ENCODE measurements around the gene MECR. TPM values are rescaled to one million over a fixed set of nuclear protein-coding genes. Genes with fewer than 3 reads are reported as not detected.

Gene MECR
- total RNA-seq, 1 donor from 2014 or later, result 22.5 TPM

- Mint-ChIP-seq H3K9me3 (ENCODE audit: unreplicated experiment) (no peaks in the 10 kb centered on the region), H3K27me3 (ENCODE audit: unreplicated experiment) (peaks cover 14% of the 10 kb centered on the region), H3K36me3 (ENCODE audit: unreplicated experiment) (no peaks in the 10 kb centered on the region), H3K27ac (ENCODE audit: unreplicated experiment) (peak overlapping the region; percentile 93), H3K4me3 (ENCODE audit: unreplicated experiment) (peak overlapping the region; percentile 97), H3K4me1 (ENCODE audit: unreplicated experiment) (peaks cover 19% of the 10 kb centered on the region)
- TF ChIP-seq CTCF (IDR thresholded peaks at IDR 0.05), result no peak
- no peak for DNase-seq (ENCODE audit: extremely low spot score, unreplicated experiment)
These were observed 556 bp downstream of the MECR start for GRCh38 chr1:29230204-29230552.

- no peak overlapping the region for H3K4me3 Mint-ChIP-seq (ENCODE audit: unreplicated experiment)
- no peak for DNase-seq (ENCODE audit: extremely low spot score, unreplicated experiment)
- TF ChIP-seq CTCF (IDR thresholded peaks at IDR 0.05), result no peak
- H3K27ac Mint-ChIP-seq (ENCODE audit: unreplicated experiment), result no peak overlapping the region
- H3K4me1 Mint-ChIP-seq (ENCODE audit: unreplicated experiment), result peaks cover 19% of the 10 kb centered on the region
- H3K9me3 Mint-ChIP-seq (ENCODE audit: unreplicated experiment), result no peaks in the 10 kb centered on the region
- no peaks in the 10 kb centered on the region for H3K27me3 Mint-ChIP-seq (ENCODE audit: unreplicated experiment)
- H3K36me3 Mint-ChIP-seq (ENCODE audit: unreplicated experiment), result no peaks in the 10 kb centered on the region
These were observed 3.2 kb downstream of the MECR start for GRCh38 chr1:29227511-29227910.

- Mint-ChIP-seq H3K36me3 (ENCODE audit: unreplicated experiment) (peaks cover 7% of the 10 kb centered on the region), H3K9me3 (ENCODE audit: unreplicated experiment) (no peaks in the 10 kb centered on the region), H3K27ac (ENCODE audit: unreplicated experiment) (no peak overlapping the region), H3K4me1 (ENCODE audit: unreplicated experiment) (peaks cover 13% of the 10 kb centered on the region), H3K27me3 (ENCODE audit: unreplicated experiment) (no peaks in the 10 kb centered on the region), H3K4me3 (ENCODE audit: unreplicated experiment) (no peak overlapping the region)
- no peak for TF ChIP-seq CTCF (IDR thresholded peaks at IDR 0.05)
- no peak for DNase-seq (ENCODE audit: extremely low spot score, unreplicated experiment)
These were observed 5.4 kb downstream of the MECR start for GRCh38 chr1:29225361-29225760.

- peaks cover 4% of the 10 kb centered on the region for H3K4me1 Mint-ChIP-seq (ENCODE audit: unreplicated experiment)
- H3K4me3 Mint-ChIP-seq (ENCODE audit: unreplicated experiment), result no peak overlapping the region
- peaks cover 10% of the 10 kb centered on the region for H3K36me3 Mint-ChIP-seq (ENCODE audit: unreplicated experiment)
- TF ChIP-seq CTCF (IDR thresholded peaks at IDR 0.05), result no peak
- H3K9me3 Mint-ChIP-seq (ENCODE audit: unreplicated experiment), result no peaks in the 10 kb centered on the region
- DNase-seq (ENCODE audit: extremely low spot score, unreplicated experiment), result no peak
- H3K27ac Mint-ChIP-seq (ENCODE audit: unreplicated experiment), result no peak overlapping the region
- no peaks in the 10 kb centered on the region for H3K27me3 Mint-ChIP-seq (ENCODE audit: unreplicated experiment)
These were observed 6.3 kb downstream of the MECR start for GRCh38 chr1:29224356-29224837.

GRCh38 chr1:29223521-29223920 lies 7.2 kb downstream of the MECR start:
- TF ChIP-seq CTCF (IDR thresholded peaks at IDR 0.05), result no peak
- Mint-ChIP-seq H3K9me3 (ENCODE audit: unreplicated experiment) (no peaks in the 10 kb centered on the region), H3K27me3 (ENCODE audit: unreplicated experiment) (no peaks in the 10 kb centered on the region), H3K36me3 (ENCODE audit: unreplicated experiment) (peaks cover 10% of the 10 kb centered on the region), H3K4me3 (ENCODE audit: unreplicated experiment) (no peak overlapping the region), H3K4me1 (ENCODE audit: unreplicated experiment) (peaks cover 1% of the 10 kb centered on the region), H3K27ac (ENCODE audit: unreplicated experiment) (no peak overlapping the region)
- DNase-seq (ENCODE audit: extremely low spot score, unreplicated experiment), result no peak

All from osteocyte (in vitro differentiated cells).